GM10266 (cell line): ENCODE data around the gene C20orf144.
A peak's percentile ranks its signal among the peaks of the same experiment; 100 is the strongest.

Experiments used
- DNase-seq: peaks from one replicate; pipeline ENCODE4 v3.0.0; 2012; ENCODE audit errors: extremely low spot score
- TF ChIP-seq, protein P1 (sequence below): IDR thresholded peaks from 2 replicates; pipeline ENCODE4 v1.5.1; 2012; ENCODE audit warnings: mild to moderate bottlenecking, low read depth; ENCODE audit not compliant: control insufficient read depth, insufficient read depth; ENCODE audit errors: missing control alignments

The C20orf144 gene

GRCh38 chr20:33676121-33676520, 14.0 kb downstream of the C20orf144 start:
- DNase-seq = no peak
- TF ChIP-seq, protein P1, sequence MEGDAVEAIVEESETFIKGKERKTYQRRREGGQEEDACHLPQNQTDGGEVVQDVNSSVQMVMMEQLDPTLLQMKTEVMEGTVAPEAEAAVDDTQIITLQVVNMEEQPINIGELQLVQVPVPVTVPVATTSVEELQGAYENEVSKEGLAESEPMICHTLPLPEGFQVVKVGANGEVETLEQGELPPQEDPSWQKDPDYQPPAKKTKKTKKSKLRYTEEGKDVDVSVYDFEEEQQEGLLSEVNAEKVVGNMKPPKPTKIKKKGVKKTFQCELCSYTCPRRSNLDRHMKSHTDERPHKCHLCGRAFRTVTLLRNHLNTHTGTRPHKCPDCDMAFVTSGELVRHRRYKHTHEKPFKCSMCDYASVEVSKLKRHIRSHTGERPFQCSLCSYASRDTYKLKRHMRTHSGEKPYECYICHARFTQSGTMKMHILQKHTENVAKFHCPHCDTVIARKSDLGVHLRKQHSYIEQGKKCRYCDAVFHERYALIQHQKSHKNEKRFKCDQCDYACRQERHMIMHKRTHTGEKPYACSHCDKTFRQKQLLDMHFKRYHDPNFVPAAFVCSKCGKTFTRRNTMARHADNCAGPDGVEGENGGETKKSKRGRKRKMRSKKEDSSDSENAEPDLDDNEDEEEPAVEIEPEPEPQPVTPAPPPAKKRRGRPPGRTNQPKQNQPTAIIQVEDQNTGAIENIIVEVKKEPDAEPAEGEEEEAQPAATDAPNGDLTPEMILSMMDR = no peak

DNA sequence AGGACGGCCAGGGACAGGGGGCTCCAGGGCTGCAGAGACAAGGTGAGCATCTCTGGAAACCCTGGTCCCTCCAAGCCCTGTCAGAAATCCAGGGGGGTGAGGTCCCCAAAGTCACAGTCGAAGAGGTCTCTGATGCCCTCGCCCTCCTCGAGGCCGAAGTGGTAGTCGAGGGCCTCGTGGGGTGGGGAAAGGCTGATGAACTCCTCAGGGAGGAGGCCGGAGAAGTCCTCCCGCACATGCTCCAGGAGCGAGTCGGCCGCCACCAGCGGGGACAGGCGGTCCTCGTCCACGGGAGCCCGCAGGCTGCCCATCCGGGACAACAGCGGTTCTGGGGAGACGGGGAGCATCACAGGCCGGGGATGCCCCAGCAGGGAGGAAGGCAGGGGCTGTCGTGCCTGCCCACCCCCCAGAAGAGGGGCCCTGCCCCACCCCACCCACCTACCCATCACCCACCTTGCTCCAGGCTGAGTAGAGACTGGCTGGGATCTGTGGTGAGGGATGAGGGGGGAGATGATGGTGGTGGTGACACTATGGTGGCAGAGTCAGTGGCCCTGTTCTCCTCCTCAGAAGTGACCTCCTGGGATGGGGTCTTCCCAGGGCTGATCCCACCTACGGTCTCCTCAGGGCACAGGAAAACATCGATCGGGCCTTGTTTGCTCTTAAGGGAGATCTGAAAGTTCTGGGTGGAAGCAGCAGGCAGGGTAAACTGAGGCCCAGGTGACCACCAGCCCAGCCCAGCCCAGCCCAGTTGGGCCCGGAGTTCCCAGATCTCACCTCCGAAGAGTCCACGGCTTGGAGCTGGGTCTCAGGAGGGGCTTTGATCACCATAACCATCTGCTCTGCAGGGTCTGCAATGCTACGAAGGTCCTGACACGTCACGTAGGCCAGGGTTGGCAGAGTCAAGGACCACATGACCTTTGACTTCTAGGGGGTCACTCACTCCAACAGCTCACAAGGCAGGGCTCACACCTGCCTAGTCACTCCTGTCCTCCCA, 14.8 kb downstream of the C20orf144 start:
- DNase-seq = no peak

DNA sequence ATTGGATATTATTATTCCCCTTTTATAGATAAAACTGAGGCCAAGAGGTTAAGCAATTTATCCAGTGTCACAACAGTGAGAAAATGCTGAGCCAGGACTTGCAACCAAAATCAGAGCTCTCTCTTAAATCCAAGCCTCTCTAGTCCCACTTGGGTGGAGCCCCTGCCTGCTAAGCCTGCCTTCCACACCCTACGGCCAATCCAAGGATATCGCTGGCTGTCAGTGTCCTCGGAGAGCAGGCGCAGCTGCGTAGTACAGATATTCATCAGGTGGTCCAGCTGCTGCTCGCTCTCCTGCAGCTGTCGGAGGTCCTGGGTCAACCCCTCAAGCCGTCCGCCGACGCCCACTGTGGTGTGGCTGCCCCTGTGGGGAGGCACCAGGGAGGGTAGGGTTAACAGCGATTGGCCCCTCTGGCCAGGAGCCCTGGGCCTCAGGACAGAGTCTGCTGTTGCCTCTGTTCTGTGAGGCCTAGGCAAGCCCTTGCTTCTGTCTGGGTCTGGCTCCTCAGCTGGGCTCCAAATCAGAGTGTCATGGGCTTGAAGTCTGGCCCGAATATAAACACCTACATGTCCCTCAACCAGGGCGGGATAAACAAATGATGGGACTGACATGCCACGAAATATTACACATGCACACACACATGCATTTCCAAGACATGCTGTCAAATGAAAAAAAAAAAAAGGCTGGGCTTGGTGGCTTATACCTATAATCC, 16.0 kb downstream of the C20orf144 start:
- TF ChIP-seq, protein P1 = no peak
- DNase-seq = no peak

More for the DNA sequence above, 14.8 kb downstream of the C20orf144 start:
- TF ChIP-seq, protein P1 = no peak

DNA sequence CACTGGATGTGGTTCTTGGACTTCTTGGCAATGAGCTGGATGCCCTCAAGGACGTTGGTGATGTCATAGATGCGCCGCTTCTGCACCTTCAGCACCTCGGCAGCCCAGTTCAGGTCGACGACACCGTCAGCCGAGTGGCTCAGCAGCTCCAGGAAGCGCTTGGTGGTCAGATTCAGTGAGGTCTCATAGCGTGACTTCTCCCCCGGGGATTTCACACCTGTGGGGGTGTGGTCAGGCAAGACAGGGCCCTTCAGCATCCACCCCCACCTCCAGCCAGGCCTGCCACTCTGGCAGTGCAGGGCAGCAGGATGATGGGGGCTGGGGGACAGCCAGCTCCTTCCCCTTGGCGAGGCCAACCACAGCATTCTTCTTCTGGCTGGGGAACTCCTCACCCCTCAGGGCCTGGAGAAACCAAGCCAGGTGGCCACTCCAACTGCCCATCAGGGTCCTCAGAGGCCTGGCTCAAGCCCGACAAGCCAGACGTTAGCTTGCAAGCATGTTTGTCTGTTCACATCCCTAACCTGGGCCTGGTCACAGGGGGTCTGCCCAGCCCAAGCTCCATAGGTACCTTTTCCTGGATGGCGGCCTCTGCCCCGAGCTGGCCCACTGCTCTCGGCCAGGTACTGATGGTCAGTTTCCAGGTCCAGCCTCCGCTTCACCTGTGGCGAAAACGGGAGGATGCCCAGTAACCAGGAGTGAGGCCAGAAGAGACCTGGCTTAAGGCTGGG, 17.8 kb downstream of the C20orf144 start:
- peak; percentile 70 for DNase-seq
- TF ChIP-seq, protein P1 = no peak

- DNase-seq = no peak
- TF ChIP-seq, protein P1 = no peak
These were observed 18.6 kb downstream of the C20orf144 start for GRCh38 chr20:33680686-33681085.

GRCh38 chr20:33681288-33681687, 19.2 kb downstream of the C20orf144 start:
- TF ChIP-seq, protein P1 = no peak
- no peak for DNase-seq
